D721Med (cell line): Measurements from ENCODE around the gene PLA2R1.
A peak's percentile ranks its signal among the peaks of the same experiment; 100 is the strongest.

ENCODE experiments used
- DNase-seq: peaks from one replicate; pipeline ENCODE4 v3.0.0; 2011; ENCODE audit warnings: low spot score; ENCODE audit not compliant: insufficient read length
- FAIRE-seq: peaks from 2 replicates; lab custom pipeline; 2011; peaks lifted over from hg19 to GRCh38; lab: Jason Lieb, UNC
- TF ChIP-seq, protein P1 (sequence below): IDR thresholded peaks from 2 replicates; pipeline ENCODE4 v1.5.1; 2012; ENCODE audit warnings: mild to moderate bottlenecking, control low read depth; ENCODE audit not compliant: insufficient read depth; ENCODE audit errors: missing control alignments

The PLA2R1 gene

DNA sequence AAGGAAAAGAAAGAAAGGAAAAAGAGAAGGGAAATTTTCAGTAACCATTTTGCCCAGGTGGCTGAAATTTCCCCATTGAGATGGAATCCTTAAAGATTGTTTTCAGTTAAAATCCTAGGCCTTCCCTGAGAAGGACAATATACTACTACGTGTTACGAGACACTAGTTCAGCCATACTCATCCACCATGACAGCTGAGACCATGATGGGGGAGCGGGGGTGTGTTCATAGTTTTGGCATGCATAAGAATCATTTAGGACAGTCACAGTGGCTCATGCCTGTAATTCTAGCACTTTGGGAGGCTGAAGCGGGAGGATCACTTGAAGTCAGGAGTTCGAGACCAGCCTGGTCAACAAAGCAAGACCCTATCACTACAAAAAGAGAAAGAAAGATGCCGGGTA is 28.0 kb downstream of the PLA2R1 start:
- TF ChIP-seq, protein P1, sequence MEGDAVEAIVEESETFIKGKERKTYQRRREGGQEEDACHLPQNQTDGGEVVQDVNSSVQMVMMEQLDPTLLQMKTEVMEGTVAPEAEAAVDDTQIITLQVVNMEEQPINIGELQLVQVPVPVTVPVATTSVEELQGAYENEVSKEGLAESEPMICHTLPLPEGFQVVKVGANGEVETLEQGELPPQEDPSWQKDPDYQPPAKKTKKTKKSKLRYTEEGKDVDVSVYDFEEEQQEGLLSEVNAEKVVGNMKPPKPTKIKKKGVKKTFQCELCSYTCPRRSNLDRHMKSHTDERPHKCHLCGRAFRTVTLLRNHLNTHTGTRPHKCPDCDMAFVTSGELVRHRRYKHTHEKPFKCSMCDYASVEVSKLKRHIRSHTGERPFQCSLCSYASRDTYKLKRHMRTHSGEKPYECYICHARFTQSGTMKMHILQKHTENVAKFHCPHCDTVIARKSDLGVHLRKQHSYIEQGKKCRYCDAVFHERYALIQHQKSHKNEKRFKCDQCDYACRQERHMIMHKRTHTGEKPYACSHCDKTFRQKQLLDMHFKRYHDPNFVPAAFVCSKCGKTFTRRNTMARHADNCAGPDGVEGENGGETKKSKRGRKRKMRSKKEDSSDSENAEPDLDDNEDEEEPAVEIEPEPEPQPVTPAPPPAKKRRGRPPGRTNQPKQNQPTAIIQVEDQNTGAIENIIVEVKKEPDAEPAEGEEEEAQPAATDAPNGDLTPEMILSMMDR: no peak
- no peak for FAIRE-seq
- no peak for DNase-seq

DNA sequence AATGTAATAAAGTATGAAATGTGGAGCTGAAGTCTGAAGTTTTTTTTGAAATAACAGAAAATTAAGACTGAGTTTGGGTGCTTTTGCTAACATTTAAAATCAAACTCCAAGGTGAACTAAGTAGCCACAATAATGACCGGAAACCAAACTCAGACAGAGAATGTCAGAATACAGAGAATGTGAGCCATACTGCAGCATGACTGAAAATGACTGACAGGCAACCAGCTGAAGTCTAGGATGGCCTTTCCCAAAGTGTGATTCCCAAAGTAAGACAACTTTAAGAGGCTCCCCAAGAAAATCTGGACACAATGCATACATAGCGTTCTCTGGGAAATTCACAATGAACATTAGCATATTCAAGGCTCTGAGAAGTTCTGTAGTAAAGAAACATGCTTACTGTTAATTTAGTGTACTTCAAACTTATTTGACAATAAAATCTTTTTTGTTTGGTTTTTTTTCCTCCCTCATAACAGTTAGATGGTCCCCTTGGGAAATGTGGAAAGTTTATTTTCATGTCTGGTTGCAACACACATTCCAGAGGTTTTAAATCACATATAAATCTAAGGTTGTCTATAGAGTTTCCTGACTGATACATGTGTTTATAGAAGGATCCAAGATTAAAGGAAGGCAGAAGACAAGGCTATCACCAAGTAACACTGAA is 28.6 kb downstream of the PLA2R1 start:
- no peak for FAIRE-seq
- DNase-seq: no peak

DNA sequence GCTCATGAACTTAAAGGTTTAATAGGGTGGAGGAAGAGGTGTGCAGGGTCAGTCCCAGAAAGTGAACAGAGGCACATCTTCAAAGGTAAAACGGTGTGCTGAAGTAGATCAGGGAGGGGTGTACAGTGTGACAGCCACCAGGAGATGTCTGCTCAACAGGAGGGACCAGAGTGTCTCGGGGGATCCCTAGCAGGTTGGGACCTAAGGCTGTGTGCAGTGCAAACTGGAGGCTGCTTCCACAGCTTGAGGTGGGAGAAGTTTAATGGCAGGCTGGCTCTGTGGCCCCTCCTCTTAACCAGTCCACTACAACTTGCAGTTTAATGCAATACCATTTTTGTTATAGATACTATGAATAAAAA is 33.2 kb downstream of the PLA2R1 start:
- no peak for FAIRE-seq
- TF ChIP-seq, protein P1: no peak
- DNase-seq: no peak

More for the DNA sequence above, 28.6 kb downstream of the PLA2R1 start:
- TF ChIP-seq, protein P1: no peak

GRCh38 chr2:160028431-160029269 is 33.8 kb downstream of the PLA2R1 start:
- TF ChIP-seq, protein P1: no peak
- FAIRE-seq (no peak), DNase-seq (no peak)

- TF ChIP-seq, protein P1: peak; percentile 26
- no peak for DNase-seq
These were observed 40.3 kb downstream of the PLA2R1 start for GRCh38 chr2:160022162-160022561.

DNA sequence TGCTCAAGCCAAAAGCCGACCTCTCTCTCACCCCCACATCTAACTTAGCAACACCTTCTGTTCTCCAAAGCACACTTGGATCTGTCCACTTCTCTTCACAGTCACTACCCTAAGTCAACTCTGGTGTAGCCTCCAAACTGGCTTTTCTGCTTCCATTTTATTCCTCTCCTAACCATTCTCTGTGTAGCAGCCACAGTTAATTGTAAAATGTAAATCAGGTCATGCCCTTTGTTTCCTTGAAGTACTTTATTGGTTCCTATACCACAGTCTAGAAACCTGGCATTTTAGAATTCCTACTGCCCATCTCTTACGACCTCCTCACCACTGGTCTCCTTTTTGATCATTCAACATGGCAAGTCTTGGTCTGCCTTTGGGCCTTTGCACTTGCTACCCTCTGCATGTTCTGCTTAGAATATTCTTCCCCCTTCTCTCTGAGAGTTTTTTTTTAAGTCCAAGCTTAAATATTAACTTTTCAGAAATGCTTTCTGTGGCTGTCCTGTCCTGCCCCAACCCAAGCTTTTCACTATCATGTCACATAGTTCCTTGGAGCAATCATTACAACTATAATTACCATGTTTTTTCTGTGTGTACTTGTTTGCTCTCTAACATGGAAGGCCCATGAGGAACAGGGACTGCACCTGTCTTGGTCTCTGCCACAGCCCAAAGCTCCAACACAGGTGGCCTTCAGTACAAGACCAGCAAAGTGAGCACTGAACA is 42.9 kb downstream of the PLA2R1 start:
- TF ChIP-seq, protein P1: no peak
- FAIRE-seq (no peak), DNase-seq (no peak)

More at GRCh38 chr2:160022162-160022561, 40.3 kb downstream of the PLA2R1 start:
- FAIRE-seq: no peak

GRCh38 chr2:160015746-160016145 is 46.7 kb downstream of the PLA2R1 start:
- no peak for FAIRE-seq

More at GRCh38 chr2:160015746-160016145, 46.7 kb downstream of the PLA2R1 start:
- TF ChIP-seq, protein P1: no peak
- DNase-seq: no peak
